H1 (cell line): ENCODE results near the gene MACROD2. TPM values are rescaled to one million over a fixed set of nuclear protein-coding genes. Genes with fewer than 3 reads are reported as not detected.

Source experiments
- POLR2AphosphoS5 ChIP-seq: IDR thresholded peaks from 2 replicates; pipeline ENCODE4 v1.6.1; 2011; ENCODE audit warnings: low read depth, low read length
- SIRT6 ChIP-seq: IDR thresholded peaks from one replicate; pipeline ENCODE4 v1.7.1; 2012; ENCODE audit warnings: low read length, inconsistent platforms
- TBP ChIP-seq: IDR thresholded peaks from 2 replicates; pipeline ENCODE4 v1.6.1; 2011; ENCODE audit warnings: low read depth, low read length, improper control_type of control experiment
- polyA plus RNA-seq, 7 experiments: library from polyadenylated mRNA; depleted of rRNA in 3 of 7; stranded (reverse) in 5 of 7; unstranded in 2 of 7; fragments of >200 nt in 5 of 7; fragments of 200-250 nt in 2 of 7; gene quantifications; 1 replicate in 5 of 7; 2 replicates in 1 of 7; 4 replicates in 1 of 7; pipeline versions ENCODE4 v1.2.1 to v1.2.3, GENCODE V29; 2011 to 2013; ENCODE audit warnings: missing spikeins in 2 of 7, mixed read lengths in 2 of 7
- total RNA-seq: library from RNA; stranded (reverse); fragmentation: NEBNext Ultra II Directional; extraction: Animal tissue kit (Norgen Biotek cat#: 25700); gene quantifications from 2 replicates; pipeline ENCODE4 v1.2.1, GENCODE V29; 2021

The MACROD2 gene
- total and polyA plus RNA-seq, 2 of the 8 experiments (the other 6 are each of a cell fraction or from before 2014, with no cell fraction given): 0.70 to 3.9 TPM

DNA sequence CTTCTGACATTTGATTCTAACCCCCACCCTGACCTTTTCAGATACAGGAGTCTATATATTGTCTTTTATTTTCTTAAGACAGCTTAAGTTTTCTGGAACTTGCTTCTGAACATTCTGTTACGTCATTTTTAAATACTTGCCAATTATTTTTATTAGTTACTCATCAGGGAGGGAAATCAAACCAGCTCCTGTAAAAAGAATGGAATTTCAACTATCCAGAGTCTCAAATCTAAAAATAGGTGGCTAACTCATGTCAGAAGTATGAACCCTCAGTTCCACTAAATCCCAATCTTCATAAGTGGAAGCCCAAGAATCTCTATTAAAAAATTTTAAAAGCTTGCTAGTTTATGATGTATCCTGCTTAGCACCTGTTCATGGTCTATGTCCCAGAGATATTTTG lies 1677.9 kb downstream of the MACROD2 start (continued):
- TF ChIP-seq POLR2AphosphoS5 (no peak), TBP (no peak), SIRT6 (no peak)
